ENCODE data around the gene AGAP5.

The AGAP5 gene

DNA sequence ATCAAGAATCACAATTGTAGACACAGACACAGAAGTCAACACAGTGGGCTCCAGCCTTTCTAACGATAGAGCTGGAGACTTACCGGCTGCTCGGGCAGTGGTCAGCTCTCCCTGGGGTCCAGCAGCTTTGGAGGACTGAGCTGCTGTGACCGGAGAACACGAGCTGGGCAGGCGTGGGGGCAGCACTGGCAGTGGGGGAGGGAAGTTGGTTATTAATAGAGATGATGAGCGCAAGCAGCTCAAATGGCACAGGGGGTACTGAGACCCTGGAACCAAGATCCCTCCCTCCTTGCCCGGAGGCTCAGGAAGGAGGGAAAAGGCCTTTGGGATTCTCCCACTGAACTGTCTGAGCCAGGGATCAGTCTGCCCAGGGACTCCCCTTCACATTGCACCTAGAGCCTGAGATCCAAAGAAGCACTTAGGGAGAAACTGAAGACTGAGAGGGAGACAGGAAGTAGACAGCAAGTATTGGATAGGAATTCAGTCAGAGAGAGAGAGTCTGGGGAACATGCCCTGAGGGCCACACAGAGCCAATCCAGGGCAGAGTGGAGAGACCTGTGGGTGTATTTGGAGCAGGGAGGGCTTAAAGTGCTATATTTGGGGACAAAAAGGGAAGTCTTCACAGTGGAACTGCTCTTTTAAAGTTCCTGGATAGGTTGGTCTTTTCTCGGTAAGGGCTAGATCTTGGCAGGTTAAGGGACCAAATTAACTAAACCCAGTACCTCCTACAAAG lies 56.4 kb downstream of the AGAP5 start, which contains the start of gene MYOZ1:
Gene MYOZ1 (minus strand): TSS at position 147 of the 733 bp plus-strand sequence. CDS start 1,457 bp downstream, outside the sequence.
- Histone ChIP-seq H3K79me2 (ENCODE audit: insufficient read depth, low read depth) (no peaks in the 10 kb centered on the region), H2AFZ (ENCODE audit: low read depth) (no peak within 1 kb of the TSS), H3K36me3 (ENCODE audit: insufficient read depth) (no peaks in the 10 kb centered on the region), H3K4me2 (no peak within 1 kb of the TSS), H3K9ac (no peak within 1 kb of the TSS), H3K27me3 (ENCODE audit: insufficient read depth, low read depth) (no peaks in the 10 kb centered on the region), H3K4me3 (IDR thresholded peaks at IDR 0.05; ENCODE audit: insufficient read depth, low read depth, low read length) (no peak within 1 kb of the TSS), H3K27ac (no peak within 1 kb of the TSS), H4K20me1 (ENCODE audit: insufficient read depth) (no peaks in the 10 kb centered on the region), H3K4me1 (ENCODE audit: low read depth, poor library complexity, severe bottlenecking) (no peaks in the 10 kb centered on the region)
- TF ChIP-seq, protein P1, sequence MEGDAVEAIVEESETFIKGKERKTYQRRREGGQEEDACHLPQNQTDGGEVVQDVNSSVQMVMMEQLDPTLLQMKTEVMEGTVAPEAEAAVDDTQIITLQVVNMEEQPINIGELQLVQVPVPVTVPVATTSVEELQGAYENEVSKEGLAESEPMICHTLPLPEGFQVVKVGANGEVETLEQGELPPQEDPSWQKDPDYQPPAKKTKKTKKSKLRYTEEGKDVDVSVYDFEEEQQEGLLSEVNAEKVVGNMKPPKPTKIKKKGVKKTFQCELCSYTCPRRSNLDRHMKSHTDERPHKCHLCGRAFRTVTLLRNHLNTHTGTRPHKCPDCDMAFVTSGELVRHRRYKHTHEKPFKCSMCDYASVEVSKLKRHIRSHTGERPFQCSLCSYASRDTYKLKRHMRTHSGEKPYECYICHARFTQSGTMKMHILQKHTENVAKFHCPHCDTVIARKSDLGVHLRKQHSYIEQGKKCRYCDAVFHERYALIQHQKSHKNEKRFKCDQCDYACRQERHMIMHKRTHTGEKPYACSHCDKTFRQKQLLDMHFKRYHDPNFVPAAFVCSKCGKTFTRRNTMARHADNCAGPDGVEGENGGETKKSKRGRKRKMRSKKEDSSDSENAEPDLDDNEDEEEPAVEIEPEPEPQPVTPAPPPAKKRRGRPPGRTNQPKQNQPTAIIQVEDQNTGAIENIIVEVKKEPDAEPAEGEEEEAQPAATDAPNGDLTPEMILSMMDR (conservative IDR thresholded peaks at IDR 0.05; ENCODE audit: low read depth, low read length): no peak

DNA sequence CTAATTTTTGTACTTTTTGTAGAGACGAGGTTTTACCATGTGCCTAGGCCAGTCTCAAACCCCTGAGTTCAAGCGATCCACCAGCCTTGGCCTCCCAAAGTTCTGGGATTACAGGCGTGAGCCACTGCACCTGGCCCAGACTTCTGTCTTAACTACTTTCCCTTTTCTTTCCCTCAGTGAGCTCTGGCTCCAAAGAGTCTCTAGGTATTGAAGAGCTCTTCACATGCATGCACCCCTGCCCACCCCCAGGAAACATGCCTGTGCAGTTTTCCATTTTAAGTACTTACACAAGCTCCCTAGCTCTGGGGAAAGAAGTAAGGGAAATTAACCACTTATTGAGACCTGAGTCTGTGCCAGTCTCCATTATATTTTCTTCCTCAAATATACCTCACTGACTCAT lies 58.6 kb downstream of the AGAP5 start:
- Histone ChIP-seq H3K79me2 (ENCODE audit: insufficient read depth, low read depth) (no peaks in the 10 kb centered on the region), H3K36me3 (ENCODE audit: insufficient read depth) (no peaks in the 10 kb centered on the region), H3K9ac (no peak overlapping the region), H4K20me1 (ENCODE audit: insufficient read depth) (no peaks in the 10 kb centered on the region), H3K4me3 (IDR thresholded peaks at IDR 0.05; ENCODE audit: insufficient read depth, low read depth, low read length) (no peak overlapping the region), H3K4me2 (no peak overlapping the region), H2AFZ (ENCODE audit: low read depth) (no peak overlapping the region), H3K4me1 (ENCODE audit: low read depth, poor library complexity, severe bottlenecking) (no peaks in the 10 kb centered on the region), H3K27me3 (ENCODE audit: insufficient read depth, low read depth) (no peaks in the 10 kb centered on the region), H3K27ac (no peak overlapping the region)
- TF ChIP-seq, protein P1 (conservative IDR thresholded peaks at IDR 0.05; ENCODE audit: low read depth, low read length): no peak

GRCh38 chr10:73635781-73636180 lies 62.1 kb downstream of the AGAP5 start:
- Histone ChIP-seq H3K4me2 (no peak overlapping the region), H2AFZ (ENCODE audit: low read depth) (no peak overlapping the region), H3K9ac (no peak overlapping the region), H4K20me1 (ENCODE audit: insufficient read depth) (no peaks in the 10 kb centered on the region), H3K36me3 (ENCODE audit: insufficient read depth) (no peaks in the 10 kb centered on the region), H3K27ac (no peak overlapping the region), H3K4me3 (IDR thresholded peaks at IDR 0.05; ENCODE audit: insufficient read depth, low read depth, low read length) (no peak overlapping the region), H3K79me2 (ENCODE audit: insufficient read depth, low read depth) (no peaks in the 10 kb centered on the region), H3K27me3 (ENCODE audit: insufficient read depth, low read depth) (no peaks in the 10 kb centered on the region), H3K4me1 (ENCODE audit: low read depth, poor library complexity, severe bottlenecking) (no peaks in the 10 kb centered on the region)
- TF ChIP-seq, protein P1 (conservative IDR thresholded peaks at IDR 0.05; ENCODE audit: low read depth, low read length): no peak

DNA sequence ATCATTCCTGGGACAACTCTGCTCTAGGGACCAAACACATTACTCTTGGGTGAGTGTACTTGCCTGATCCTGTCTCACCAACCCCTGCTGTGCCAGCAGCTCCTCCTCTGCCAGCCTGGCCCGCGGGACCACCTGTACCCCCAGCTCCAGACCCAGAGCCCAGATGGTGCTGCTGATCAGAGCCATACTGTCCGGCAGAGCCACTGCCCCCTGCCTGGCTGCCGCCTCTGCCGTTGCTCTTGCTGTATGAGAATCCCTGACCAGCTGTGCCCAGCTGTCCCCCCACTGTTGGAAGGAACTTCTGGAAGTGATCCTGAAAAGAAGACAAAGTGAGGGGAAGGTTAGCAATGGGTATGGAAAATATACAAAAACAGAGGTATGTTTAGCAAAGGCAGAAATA lies 63.5 kb downstream of the AGAP5 start:
- H3K4me3 ChIP-seq (IDR thresholded peaks at IDR 0.05; ENCODE audit: insufficient read depth, low read depth, low read length): no peak overlapping the region
- H3K9ac ChIP-seq: no peak overlapping the region
- no peak overlapping the region for H2AFZ ChIP-seq (ENCODE audit: low read depth)
- no peaks in the 10 kb centered on the region for H3K79me2 ChIP-seq (ENCODE audit: insufficient read depth, low read depth)
- no peaks in the 10 kb centered on the region for H3K27me3 ChIP-seq (ENCODE audit: insufficient read depth, low read depth)
- H3K4me2 ChIP-seq: no peak overlapping the region
- H3K36me3 ChIP-seq (ENCODE audit: insufficient read depth): no peaks in the 10 kb centered on the region
- H3K27ac ChIP-seq: no peak overlapping the region
- no peaks in the 10 kb centered on the region for H4K20me1 ChIP-seq (ENCODE audit: insufficient read depth)
- TF ChIP-seq, protein P1 (conservative IDR thresholded peaks at IDR 0.05; ENCODE audit: low read depth, low read length): no peak
- H3K4me1 ChIP-seq (ENCODE audit: low read depth, poor library complexity, severe bottlenecking): no peaks in the 10 kb centered on the region

Measured in KMS-11 (cell line).